ENCODE results near the gene TMTC4. TPM values are rescaled to one million over a fixed set of nuclear protein-coding genes. Genes with fewer than 3 reads are reported as not detected.

The TMTC4 gene
- total RNA-seq, 4 donors from 2014 or later, result 6.5 to 10.6 (median 7.7) TPM

DNA sequence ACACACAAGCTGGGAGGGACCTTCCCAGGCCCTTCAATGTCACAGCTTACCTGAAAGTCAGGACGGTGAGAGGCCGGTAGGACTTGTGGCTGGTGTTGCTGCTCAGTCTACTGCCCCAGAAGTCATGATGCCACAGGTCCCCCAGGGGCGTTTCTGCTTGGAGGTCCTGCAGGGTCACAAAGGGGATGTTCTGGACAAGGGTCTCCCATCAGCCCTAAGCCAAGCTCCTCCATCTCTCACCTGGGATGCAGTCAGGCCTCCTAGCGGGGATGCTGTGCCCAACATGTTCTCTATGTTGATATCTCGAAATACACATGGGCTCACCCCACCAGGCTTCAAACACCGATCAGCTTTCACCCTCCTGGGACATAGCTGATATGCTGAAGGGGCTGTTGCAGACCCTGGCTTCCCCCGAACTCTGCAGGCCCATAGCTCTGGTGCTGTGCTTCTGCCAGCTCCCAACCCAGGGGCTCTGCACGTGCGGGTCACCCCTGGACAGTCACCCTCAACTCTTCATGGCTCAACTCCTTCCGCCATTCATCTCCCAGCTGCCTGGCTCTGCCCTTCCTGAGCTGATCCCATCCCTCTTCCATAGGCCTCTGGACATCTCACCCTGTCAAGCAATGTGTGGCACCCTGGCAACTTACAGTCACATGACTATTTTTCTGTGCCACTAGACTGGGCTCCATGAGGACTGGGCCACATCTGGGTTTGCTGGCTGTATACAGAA is 10.3 kb downstream of the TMTC4 start:
- DNase-seq (no peak), ATAC-seq (no peak)
- intact Hi-C loops (cut with DNase I; ENCODE audit: low total_unique reads), result no loop called here
- Histone ChIP-seq H3K9me3 (no peaks in the 10 kb centered on the region), H3K27ac (no peak overlapping the region), H3K36me3 (peaks cover 0 to 33% of the 10 kb centered on the region in 2 donors), H3K27me3 (no peaks in the 10 kb centered on the region), H3K4me3 (no peak overlapping the region), H3K4me1 (no peaks in the 10 kb centered on the region)
- in situ Hi-C loops (cut with MboI; ENCODE audit: low sequenced_read_pairs in 4 of 4), result no loop called here
- TF ChIP-seq POLR2A (IDR thresholded peaks at IDR 0.05) (no peak), CTCF (IDR thresholded peaks at IDR 0.05 in 4 of 5, conservative IDR thresholded peaks at IDR 0.05 in 1 of 5) (no peak)

- H3K27me3 ChIP-seq, result no peaks in the 10 kb centered on the region
- no peak overlapping the region for H3K27ac ChIP-seq
- DNase-seq (no peak), ATAC-seq (no peak)
- no peaks in the 10 kb centered on the region for H3K4me1 ChIP-seq
- H3K9me3 ChIP-seq, result no peaks in the 10 kb centered on the region
- H3K36me3 ChIP-seq, result peaks cover 0 to 27% of the 10 kb centered on the region in 2 donors
- no peak for TF ChIP-seq CTCF (IDR thresholded peaks at IDR 0.05 in 4 of 5, conservative IDR thresholded peaks at IDR 0.05 in 1 of 5)
- TF ChIP-seq POLR2A (IDR thresholded peaks at IDR 0.05), result no peak
- in situ Hi-C loops (cut with MboI; ENCODE audit: low sequenced_read_pairs in 4 of 4), result no loop called here
- H3K4me3 ChIP-seq, result no peak overlapping the region
- intact Hi-C loops (cut with DNase I; ENCODE audit: low total_unique reads), result no loop called here
Observed at GRCh38 chr13:100662468-100663211, 12.0 kb downstream of the TMTC4 start.

GRCh38 chr13:100660761-100661160 is 13.8 kb downstream of the TMTC4 start:
- peaks cover 0 to 34% of the 10 kb centered on the region in 2 donors for H3K36me3 ChIP-seq

DNA sequence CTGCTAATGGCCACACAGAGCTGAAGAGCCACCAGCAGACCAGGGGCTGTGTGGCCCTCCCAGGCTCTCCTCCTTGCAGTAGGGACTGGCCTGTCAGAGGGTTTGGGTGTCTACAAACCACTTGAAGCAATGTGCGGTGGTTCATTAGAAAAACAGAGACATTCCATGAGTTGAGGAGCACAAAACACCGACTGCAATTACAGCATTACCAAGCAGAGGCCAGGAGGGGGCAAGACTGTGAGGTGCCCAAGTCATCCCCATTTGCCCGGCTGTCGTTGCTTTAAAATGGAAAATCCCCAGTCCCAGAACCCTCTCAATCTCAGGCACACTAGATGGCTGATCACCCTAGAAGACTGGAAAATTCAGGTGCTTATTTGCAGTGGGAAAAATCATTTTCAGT is 15.0 kb downstream of the TMTC4 start:
- in situ Hi-C loops (cut with MboI; ENCODE audit: low sequenced_read_pairs in 4 of 4) (no loop called here), intact Hi-C loops (cut with DNase I; ENCODE audit: low total_unique reads) (no loop called here)
- no peaks in the 10 kb centered on the region for H3K9me3 ChIP-seq
- DNase-seq, result no peak
- no peak overlapping the region for H3K4me3 ChIP-seq
- no peak overlapping the region for H3K27ac ChIP-seq
- no peaks in the 10 kb centered on the region for H3K27me3 ChIP-seq
- no peak for TF ChIP-seq CTCF (IDR thresholded peaks at IDR 0.05 in 4 of 5, conservative IDR thresholded peaks at IDR 0.05 in 1 of 5)
- TF ChIP-seq POLR2A (IDR thresholded peaks at IDR 0.05), result no peak
- ATAC-seq, result no peak
- peaks cover 0 to 29% of the 10 kb centered on the region in 2 donors for H3K36me3 ChIP-seq
- no peaks in the 10 kb centered on the region for H3K4me1 ChIP-seq

More at GRCh38 chr13:100660761-100661160, 13.8 kb downstream of the TMTC4 start:
- no peaks in the 10 kb centered on the region for H3K4me1 ChIP-seq
- H3K9me3 ChIP-seq, result no peaks in the 10 kb centered on the region
- in situ Hi-C loops (cut with MboI; ENCODE audit: low sequenced_read_pairs in 4 of 4) (no loop called here), intact Hi-C loops (cut with DNase I; ENCODE audit: low total_unique reads) (no loop called here)
- H3K27me3 ChIP-seq, result no peaks in the 10 kb centered on the region
- H3K27ac ChIP-seq, result no peak overlapping the region
- DNase-seq, result no peak
- no peak for TF ChIP-seq POLR2A (IDR thresholded peaks at IDR 0.05)
- TF ChIP-seq CTCF (IDR thresholded peaks at IDR 0.05 in 4 of 5, conservative IDR thresholded peaks at IDR 0.05 in 1 of 5), result no peak
- ATAC-seq, result no peak
- no peak overlapping the region for H3K4me3 ChIP-seq

Measured in gastrocnemius medialis (tissue), 4 donors.